HG02610 (cell line): ENCODE data around the gene THSD7B.
"Not testable (repeated sequence)": the region's sequence is repeated elsewhere in the genome, so short reads cannot be mapped to it uniquely, and the experiment has no call there.

Source experiments
- ATAC-seq: cut with Tn5 transposase; IDR thresholded peaks from one replicate; pipeline ENCODE4 v1.9.1; 2021; ENCODE audit warnings: mild to moderate bottlenecking, moderate library complexity; ENCODE audit not compliant: unreplicated experiment

THSD7B gene

GRCh38 chr2:136932700-136933099 lies 167.4 kb downstream of the THSD7B start:
- no peak for ATAC-seq

GRCh38 chr2:136935119-136935518 lies 169.8 kb downstream of the THSD7B start:
- no peak for ATAC-seq

DNA sequence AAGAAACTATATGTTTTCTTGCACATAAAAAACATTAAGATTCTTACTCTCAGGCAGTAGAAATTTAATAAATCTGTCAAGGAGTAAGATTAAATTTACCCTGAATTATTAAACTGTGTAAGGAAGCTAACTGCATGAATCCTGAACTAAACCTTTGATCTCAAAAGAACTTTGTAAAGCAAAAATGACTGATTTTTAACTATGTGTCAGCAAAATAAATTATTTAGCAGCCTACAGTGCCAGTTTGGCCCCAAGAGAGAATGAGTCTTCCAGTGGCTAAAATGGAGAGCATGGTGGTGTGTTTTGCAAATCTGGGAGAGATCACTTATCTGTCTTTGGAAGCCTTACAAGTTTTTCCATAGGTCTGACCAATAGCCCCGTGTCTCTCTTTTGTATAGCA lies 190.7 kb downstream of the THSD7B start:
- no peak for ATAC-seq

GRCh38 chr2:136957044-136957443 lies 191.7 kb downstream of the THSD7B start:
- ATAC-seq: no peak

DNA sequence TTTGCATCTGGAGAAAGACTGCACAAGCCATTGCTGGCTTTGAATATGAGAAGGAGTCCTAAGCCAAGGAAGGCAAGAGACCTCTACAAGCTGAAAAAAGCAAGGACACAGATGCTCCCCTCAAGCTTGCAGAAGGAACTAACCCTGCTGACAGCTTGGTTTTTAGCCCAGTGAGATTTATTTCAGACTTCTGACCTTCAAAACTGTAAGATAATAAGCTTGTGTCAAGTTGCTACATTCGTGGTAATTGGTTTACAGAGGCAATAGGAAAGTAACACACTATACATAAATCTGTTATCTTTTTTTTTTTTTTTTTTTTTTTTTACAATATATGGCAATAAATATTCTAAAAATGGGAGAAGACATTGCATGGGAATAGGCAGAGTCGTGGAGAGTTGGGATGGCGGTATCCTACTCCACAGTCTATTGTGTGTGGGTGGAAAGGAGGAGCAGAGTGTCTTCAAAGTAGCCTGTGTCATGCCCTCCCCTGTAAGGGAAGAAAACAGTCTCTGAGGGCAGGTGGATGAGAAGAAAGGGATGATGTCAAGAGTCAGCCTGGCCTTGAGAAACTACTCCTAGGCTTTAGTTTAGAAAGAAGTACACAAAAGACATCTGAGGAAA lies 196.9 kb downstream of the THSD7B start:
- no peak for ATAC-seq

- no peak for ATAC-seq
Observed at GRCh38 chr2:136966485-136966884, 201.1 kb downstream of the THSD7B start.

DNA sequence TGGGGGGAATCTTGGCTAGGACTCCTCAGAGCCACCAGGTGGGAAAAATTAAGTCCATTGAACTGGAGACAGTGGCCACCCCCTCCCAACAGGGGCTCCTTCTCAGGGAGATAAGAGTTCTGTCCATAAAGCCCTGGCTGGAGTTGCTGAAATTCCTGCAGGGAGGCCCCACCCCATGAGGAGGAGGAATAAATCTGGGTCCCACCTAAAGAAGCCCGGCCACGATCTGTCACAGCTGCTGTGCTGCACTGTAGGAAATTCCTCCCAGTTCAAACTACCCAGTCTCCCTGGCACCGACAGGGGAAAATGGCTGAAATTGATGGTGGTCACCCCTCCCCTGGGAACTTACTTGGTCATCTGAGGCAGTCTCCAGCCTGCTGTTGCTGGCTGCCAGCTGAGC lies 215.0 kb downstream of the THSD7B start:
- no peak for ATAC-seq

DNA sequence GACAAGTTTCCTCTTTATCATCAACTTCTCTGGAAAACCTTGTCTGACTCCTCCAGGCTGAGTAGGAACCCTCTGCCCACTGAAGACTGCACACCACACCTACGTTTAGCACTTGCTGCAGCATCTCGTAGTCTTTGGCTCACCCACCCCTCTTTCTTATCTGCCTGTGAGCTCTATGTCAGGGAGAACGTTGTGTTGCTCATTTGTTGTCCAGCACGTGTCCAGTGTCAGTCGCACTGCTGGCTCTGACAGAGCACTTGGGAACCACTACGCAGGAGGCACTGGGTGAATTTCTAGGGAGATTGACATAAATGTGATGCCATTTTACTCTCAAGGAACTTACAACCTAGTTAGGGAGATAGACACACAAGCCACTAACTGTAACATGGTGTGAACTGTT lies 216.3 kb downstream of the THSD7B start:
- not testable (repeated sequence) for ATAC-seq

DNA sequence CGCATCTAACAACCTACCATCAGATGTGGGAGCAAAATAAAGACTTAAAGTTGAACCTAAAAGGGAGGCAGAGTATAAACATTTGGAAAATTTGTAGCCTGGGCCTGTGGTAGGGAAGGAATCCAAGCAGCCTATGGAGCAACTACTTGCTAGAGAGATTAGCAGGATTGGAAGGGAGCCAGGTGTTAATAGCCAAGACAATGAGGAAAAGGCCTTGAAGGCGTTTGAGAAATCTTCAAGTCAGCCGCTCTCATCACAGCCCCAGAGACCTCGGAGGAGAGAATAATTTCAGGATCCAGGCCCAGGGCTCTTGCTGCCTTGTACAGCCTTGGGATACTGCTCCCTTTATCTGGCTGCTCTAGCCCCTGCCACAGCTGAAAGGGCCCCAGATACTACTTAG lies 219.7 kb downstream of the THSD7B start:
- ATAC-seq: no peak

GRCh38 chr2:136986605-136987221 lies 221.4 kb downstream of the THSD7B start:
- ATAC-seq: no peak

- no peak for ATAC-seq
Observed at GRCh38 chr2:136990316-136990715, 225.0 kb downstream of the THSD7B start.

GRCh38 chr2:136994793-136995192 lies 229.4 kb downstream of the THSD7B start:
- no peak for ATAC-seq

GRCh38 chr2:136997557-136997956 lies 232.2 kb downstream of the THSD7B start:
- no peak for ATAC-seq

GRCh38 chr2:137000811-137001210 lies 235.5 kb downstream of the THSD7B start:
- ATAC-seq: no peak

- no peak for ATAC-seq
Observed at GRCh38 chr2:137002896-137003295, 237.6 kb downstream of the THSD7B start.

- no peak for ATAC-seq
Observed at GRCh38 chr2:137005210-137005609, 239.9 kb downstream of the THSD7B start.

GRCh38 chr2:137007938-137008337 lies 242.6 kb downstream of the THSD7B start:
- ATAC-seq: no peak

DNA sequence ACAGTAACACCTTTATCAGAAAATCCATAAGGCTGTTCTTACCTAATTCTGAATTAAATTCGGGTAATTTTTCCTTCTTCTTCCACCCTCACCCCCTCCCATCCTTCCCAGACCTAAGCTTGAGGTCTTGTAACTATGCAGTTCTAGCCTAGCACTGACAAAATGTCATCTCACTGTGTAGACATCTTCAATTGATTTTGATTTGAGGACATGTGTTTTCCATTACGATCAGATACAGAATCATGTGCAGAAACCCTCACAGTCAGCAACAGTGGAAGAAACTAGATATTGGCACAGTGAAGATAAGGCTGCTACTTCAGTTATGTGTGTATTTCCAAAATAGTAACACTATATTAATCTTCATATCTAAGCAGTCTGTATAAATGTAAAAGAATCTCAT lies 244.6 kb downstream of the THSD7B start:
- ATAC-seq: no peak

GRCh38 chr2:137020452-137021196 lies 255.3 kb downstream of the THSD7B start:
- no peak for ATAC-seq

DNA sequence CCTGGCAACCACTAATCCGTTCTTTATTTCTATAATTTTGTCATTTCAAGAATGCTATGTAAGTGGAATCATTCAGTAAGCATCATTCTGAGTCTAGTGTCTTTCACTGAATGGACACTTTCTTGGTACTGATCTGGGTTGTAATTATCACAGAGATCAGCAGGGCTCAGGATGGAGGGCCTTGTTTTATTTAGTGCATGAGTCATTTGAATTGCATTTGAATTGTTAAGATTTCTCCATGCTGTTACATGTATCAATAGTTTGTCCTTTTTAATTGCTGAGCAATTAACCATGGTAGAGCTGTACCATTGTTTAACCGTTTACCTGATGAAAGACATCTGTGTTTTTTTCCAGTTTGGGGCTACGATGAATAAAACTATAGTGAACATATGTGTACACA lies 256.4 kb downstream of the THSD7B start:
- no peak for ATAC-seq

DNA sequence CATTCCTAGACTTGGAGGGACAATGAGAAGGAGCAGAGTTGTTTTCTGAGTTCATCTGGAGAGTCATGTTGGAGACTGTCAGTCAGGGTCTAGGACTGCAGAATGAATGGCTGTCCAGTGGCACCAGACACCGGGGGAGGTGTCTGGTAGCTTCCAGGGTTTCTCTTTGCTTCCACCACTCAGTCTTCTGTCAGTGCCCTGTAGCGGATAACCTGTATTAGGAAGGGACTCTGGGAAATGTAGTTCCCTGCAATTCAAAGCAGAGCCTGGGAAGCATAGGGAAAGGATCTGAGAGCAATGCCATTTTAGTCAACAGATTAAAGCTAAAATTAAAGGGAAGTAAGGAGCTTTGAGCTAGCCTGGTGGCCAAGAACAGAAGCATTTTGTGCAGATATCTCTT lies 257.9 kb downstream of the THSD7B start:
- no peak for ATAC-seq

GRCh38 chr2:137031731-137032130 lies 266.4 kb downstream of the THSD7B start:
- no peak for ATAC-seq
